C4-2B (cell line): ENCODE data around the gene SFSWAP.

ENCODE experiments used
- H3K27ac ChIP-seq: fragments of 450-650 bp; 2 replicates; pipeline ENCODE4 v1.5.1; 2017
- CTCF ChIP-seq: fragments of 450-650 bp; conservative IDR thresholded peaks from 2 replicates; pipeline ENCODE4 v1.5.1; 2017; ENCODE audit warnings: mild to moderate bottlenecking
- ZFX ChIP-seq: fragments of 450-650 bp; IDR thresholded peaks from 2 replicates; pipeline ENCODE4 v1.6.1; 2017

The SFSWAP gene

DNA sequence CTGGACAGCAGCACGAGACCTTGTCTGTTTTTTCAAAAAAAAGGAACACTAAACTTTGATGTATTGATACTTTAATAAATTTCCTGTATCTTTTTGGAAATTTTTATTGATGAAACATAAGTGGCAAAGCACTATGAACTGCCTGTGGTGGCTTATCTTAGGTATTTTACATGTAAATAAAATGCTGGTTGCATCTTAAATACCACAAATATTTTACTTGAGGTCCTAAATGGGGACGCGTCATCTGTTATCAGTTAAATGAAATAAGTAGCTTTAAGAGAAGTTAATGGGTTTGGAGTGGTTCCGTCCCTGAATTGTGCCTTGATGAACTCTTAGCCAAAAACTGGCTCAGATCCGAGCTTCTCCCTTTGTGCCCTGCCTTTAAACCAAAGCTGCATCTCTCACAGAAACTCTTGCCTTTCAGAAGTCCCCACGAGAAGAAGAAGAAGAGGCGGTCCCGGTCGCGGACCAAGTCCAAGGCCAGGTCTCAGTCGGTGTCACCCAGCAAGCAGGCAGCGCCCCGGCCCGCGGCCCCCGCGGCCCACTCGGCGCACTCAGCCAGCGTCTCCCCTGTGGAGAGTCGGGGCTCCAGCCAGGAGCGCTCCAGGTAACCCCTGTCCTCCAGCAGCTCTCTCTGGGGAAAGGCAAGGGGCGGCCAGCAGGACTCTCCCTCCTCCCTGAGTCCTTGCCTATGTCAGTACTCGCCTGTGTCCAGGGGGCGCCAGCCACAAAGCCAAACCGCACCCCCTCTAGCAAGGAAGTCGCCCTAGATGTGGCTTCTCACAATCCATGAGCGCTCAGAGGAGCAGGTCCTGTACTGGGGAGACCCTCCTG is 86.1 kb downstream of the SFSWAP start:
- TF ChIP-seq ZFX (no peak), CTCF (no peak)
- H3K27ac ChIP-seq: no peak overlapping the region

DNA sequence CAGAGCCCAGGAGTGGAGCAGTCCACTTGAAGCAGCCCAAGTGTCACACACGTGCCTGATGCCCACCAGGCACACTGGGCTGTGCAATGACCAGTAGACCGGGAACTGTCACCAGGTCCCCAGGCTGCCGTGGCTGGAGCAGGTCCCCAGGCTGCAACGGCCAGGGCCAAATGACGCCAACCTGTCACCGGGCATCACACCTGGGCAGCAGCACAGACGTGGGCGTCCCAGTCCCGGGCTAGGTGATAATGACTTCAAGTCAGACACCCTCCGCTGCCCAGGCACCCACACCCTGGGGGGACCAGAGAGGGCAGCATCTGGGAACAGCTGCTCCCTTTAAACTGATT is 86.7 kb downstream of the SFSWAP start:
- TF ChIP-seq ZFX: no peak
- TF ChIP-seq CTCF: no peak
- no peak overlapping the region for H3K27ac ChIP-seq

DNA sequence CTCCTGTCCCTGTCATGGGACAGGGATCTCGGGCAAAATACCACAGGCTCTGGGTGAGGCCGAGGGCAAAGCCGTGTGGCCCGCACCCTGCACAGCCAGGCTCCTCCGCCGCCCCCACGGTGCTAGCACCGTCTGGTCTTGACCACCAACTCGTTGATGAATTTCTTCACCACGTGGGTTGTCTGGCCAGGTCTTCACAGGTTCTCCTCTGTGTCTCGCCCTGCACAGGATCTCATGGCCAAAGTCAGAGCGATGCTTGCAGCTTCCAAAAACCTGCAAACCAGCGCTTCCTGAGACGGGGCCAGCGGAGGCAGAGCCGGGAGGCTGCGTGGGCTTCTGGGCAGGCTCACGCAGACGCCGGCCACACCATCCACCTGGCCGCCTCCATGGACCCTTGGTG is 88.3 kb downstream of the SFSWAP start:
- TF ChIP-seq CTCF (no peak), ZFX (no peak)
- H3K27ac ChIP-seq: no peak overlapping the region

GRCh38 chr12:131799828-131800593 is 89.1 kb downstream of the SFSWAP start:
- H3K27ac ChIP-seq: no peak overlapping the region
- TF ChIP-seq CTCF (no peak), ZFX (no peak)

GRCh38 chr12:131800594-131801135 is 89.8 kb downstream of the SFSWAP start:
- TF ChIP-seq ZFX (no peak), CTCF (no peak)
- no peak overlapping the region for H3K27ac ChIP-seq

- H3K27ac ChIP-seq: no peak overlapping the region
- no peak for TF ChIP-seq CTCF
- no peak for TF ChIP-seq ZFX
These were observed 90.5 kb downstream of the SFSWAP start for GRCh38 chr12:131801254-131801866.
